Epithelial cell of esophagus (primary cell): ENCODE data around the gene UBXN2A.
A peak's percentile ranks its signal among the peaks of the same experiment; 100 is the strongest.

Experiments used
- DNase-seq: peaks from one replicate; pipeline ENCODE4 v3.0.0; 2010; ENCODE audit warnings: low read depth
- H3K4me3 ChIP-seq: 2 replicates; pipeline ENCODE4 v1.5.1; 2011; ENCODE audit warnings: mild to moderate bottlenecking, low read length, control low read depth
- TF ChIP-seq, protein P1 (sequence below): IDR thresholded peaks from 2 replicates; pipeline ENCODE4 v1.5.1; 2011; ENCODE audit warnings: low read depth, mild to moderate bottlenecking, low read length, control low read depth, inconsistent platforms; ENCODE audit not compliant: insufficient read depth; ENCODE audit errors: missing control alignments

Gene UBXN2A

DNA sequence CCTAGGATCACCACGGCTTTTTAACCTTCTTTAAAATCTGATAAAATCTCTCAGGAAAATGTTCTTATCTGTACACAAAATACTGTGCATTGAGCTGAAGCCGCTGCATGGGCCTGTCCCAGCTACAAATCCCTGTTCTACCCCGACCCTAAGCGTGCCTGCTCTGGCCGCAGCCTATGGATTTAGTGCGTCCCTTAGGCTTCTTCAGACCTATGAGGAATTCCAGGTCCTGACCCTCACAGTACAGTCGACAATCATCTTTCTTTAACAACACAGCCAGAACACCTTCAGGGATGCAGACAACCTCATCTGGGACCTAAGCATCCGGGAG lies 107.4 kb downstream of the UBXN2A start:
- TF ChIP-seq, protein P1, sequence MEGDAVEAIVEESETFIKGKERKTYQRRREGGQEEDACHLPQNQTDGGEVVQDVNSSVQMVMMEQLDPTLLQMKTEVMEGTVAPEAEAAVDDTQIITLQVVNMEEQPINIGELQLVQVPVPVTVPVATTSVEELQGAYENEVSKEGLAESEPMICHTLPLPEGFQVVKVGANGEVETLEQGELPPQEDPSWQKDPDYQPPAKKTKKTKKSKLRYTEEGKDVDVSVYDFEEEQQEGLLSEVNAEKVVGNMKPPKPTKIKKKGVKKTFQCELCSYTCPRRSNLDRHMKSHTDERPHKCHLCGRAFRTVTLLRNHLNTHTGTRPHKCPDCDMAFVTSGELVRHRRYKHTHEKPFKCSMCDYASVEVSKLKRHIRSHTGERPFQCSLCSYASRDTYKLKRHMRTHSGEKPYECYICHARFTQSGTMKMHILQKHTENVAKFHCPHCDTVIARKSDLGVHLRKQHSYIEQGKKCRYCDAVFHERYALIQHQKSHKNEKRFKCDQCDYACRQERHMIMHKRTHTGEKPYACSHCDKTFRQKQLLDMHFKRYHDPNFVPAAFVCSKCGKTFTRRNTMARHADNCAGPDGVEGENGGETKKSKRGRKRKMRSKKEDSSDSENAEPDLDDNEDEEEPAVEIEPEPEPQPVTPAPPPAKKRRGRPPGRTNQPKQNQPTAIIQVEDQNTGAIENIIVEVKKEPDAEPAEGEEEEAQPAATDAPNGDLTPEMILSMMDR: no peak
- no peak for DNase-seq
- peak overlapping the region; percentile 71 for H3K4me3 ChIP-seq

DNA sequence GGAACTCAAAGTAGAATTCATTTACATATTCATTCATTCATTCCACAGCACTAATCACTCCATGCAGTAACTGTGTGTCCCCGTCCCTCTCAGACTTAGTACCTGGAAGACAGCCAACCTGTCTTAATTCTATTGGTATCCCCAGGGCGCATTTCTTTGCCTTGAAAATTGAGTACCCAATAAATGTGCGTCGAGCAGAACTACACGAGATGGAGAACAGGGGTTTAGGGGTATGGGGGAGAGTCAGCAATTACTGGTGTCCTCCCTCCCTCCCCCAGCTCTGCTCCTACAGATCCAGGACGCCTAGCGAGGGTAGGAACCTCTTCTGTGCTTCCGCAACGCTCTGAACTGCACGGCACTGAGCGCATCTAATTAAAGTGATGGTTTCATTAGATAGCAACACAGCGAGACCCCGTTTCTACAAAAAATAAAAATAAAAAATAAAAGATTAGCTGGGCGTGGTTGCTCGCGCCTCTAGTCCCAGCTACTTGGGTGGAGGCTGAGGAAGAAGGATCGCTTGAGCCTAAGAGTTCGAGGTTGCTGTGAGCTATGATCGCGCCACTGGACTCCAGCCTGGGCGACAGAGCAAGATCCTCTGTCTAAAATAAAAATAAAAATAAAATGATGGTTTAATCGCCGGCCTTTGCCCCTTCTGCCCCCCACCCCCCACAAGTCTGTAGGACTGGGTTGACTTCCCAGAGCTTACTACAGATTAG lies 108.7 kb downstream of the UBXN2A start:
- no peak for DNase-seq
- TF ChIP-seq, protein P1: no peak
- peak overlapping the region; percentile 36 for H3K4me3 ChIP-seq

DNA sequence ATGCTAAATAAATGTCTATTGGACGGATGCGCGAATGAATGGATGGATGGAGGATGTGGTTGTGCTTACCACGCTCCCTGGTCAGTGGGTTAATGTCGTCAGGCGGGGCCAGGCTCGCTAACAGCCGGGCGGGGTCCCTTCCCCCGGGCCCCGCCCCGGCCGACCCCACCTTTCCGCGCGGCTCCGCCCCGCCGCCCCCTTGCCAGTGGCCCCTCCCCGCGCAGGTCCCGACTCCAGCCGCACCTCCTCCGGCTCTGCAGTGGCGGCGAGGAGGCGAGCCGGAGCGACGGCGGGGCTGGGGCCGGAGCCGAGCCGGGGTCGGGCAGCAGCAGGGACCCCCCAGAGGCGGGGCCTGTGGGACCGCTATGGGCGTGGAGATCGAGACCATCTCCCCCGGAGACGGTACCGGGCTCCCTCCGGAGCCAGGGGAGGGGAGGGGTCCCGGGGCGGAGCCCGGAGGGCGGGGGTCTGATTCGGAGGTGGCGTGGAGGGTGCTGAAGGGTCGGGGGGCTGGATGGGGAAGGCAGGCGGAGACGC lies 109.3 kb downstream of the UBXN2A start, which contains the start of gene FKBP1B:
TSS of gene FKBP1B (plus strand) at position 257 of the 537 bp plus-strand sequence. CDS start at position 366, 109 bp downstream.
- peak within 1 kb of the TSS; percentile 64 for H3K4me3 ChIP-seq

DNA sequence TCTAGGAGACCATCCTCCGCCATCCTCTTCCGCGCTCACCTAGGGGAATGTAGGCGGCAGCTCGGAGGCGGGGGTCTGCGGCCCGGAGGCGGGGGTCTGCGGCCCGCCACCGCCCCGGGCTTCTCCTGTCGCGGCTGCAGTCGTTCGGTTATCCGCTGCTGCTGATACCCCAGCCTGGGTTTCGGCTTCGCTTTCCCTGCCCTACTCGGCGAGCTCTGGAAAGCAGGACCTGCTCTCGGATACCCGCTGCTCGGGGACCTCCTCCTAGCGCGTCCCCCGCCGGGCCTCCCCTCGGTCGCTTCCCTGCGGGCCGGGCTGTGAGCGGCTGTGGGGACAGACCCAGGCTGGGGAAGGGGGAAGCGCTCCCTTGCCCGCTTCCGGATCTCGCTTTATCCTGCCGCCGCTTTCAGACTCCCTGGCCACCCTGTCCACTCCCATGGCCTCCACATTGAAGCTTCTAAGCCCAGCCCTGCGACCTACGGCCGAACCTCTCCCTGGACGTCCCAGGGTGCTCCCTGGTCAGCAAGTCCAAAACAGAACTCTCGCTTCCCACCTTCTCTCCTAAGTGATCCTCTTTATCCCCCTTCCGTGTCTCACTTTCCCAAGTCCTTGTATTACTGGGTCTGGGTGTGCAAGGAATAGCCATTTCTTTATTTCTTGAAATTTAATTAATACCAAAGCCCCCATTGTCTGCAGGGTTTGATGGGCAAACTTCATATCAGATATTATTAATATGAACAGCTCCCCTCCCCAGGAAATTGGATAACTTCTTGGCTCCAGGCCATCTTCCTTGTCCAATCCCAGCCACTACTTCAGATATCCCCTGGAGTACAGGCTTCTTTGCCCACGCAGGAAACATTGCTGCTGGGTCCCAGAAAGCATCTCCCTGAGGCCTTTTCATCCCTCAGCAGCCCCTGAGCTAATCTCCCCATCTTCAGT lies 110.0 kb downstream of the UBXN2A start:
- peak overlapping the region; percentile 64 for H3K4me3 ChIP-seq
- TF ChIP-seq, protein P1: no peak

More for the DNA sequence above, 109.3 kb downstream of the UBXN2A start, which contains the start of gene FKBP1B:
- TF ChIP-seq, protein P1: no peak
- peak; percentile 77 for DNase-seq

DNA sequence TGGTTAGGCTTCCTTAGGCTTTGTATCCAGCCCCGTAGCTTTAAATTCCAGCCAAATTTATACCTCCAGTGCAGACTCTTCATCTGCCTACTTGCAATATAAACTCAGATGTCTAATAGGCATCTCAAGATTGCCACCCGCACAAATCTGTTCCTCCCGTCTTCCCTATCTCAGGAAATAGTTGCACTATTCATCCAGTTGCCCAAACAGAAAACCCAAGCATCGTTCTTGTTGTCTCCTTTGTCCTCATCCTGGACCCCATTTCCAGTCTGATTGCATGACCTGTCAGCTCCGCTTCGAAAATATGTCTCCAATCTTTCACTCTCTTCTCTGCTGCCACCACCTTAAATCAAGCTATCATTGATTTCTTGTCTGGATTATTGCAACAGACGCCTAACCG lies 111.6 kb downstream of the UBXN2A start:
- DNase-seq: no peak
- TF ChIP-seq, protein P1: no peak
- no peak overlapping the region for H3K4me3 ChIP-seq

More for the DNA sequence above, 110.0 kb downstream of the UBXN2A start:
- DNase-seq: no peak

- DNase-seq: no peak
- TF ChIP-seq, protein P1: no peak
- no peak overlapping the region for H3K4me3 ChIP-seq
These were observed 112.7 kb downstream of the UBXN2A start for GRCh38 chr2:24052951-24053350.
